Caco-2 (cell line): Measurements from ENCODE around the gene MYO9A. TPM values are rescaled to one million over a fixed set of nuclear protein-coding genes. Genes with fewer than 3 reads are reported as not detected.

Experiments
- BruUV-seq: library from RNA; stranded (reverse); fragments of 400-500 nt; replicated peaks from 2 replicates; lab custom pipeline; 2021; lab: Mats Ljungman, UMichigan
- CTCF ChIA-PET: fragments of 300-600 bp; sonication (Branson Sonifier 250); formaldehyde crosslinking; loops from one replicate; lab custom pipeline; 2022; ENCODE audit warnings: antibody characterized with exemption; lab: Charles Lee
- POLR2A ChIA-PET: fragments of 300-600 bp; sonication (Branson Sonifier 250); formaldehyde crosslinking; loops from one replicate; lab custom pipeline; 2022; ENCODE audit warnings: antibody characterized with exemption; lab: Charles Lee
- DNase-seq, 2 experiments: peaks; one replicate each; pipeline versions ENCODE4 v3.0.0 to v3.0.0-alpha.2; 2020 to 2022
- H3K27me3 ChIP-seq: replicated peaks from 2 replicates; pipeline ENCODE4 v1.6.0; 2011; ENCODE audit warnings: low read length; ENCODE audit not compliant: control insufficient read depth, insufficient read depth
- H3K36me3 ChIP-seq: 2 replicates; pipeline ENCODE4 v1.5.1; 2011; ENCODE audit warnings: low read length; ENCODE audit not compliant: control insufficient read depth, insufficient read depth
- H3K4me1 ChIP-seq: fragments of 250-450 bp; sonication (Bioruptor Pico); 2 replicates; pipeline ENCODE4 v1.5.1; 2020; ENCODE audit warnings: mild to moderate bottlenecking
- H3K4me3 ChIP-seq: 2 replicates; pipeline ENCODE4 v1.5.1; 2011; ENCODE audit warnings: low read depth, mild to moderate bottlenecking, control low read depth, low read length
- H3K9me3 ChIP-seq: fragments of 250-450 bp; sonication (Bioruptor Pico); 2 replicates; pipeline ENCODE4 v1.5.1; 2020; ENCODE audit warnings: mild to moderate bottlenecking, moderate library complexity
- H3K27ac Mint-ChIP-seq: one replicate; pipeline ENCODE4 v1.8.0; 2022; ENCODE audit warnings: mixed read lengths; ENCODE audit not compliant: unreplicated experiment
- H3K27me3 Mint-ChIP-seq: one replicate; pipeline ENCODE4 v1.8.0; 2022; ENCODE audit warnings: mixed read lengths; ENCODE audit not compliant: insufficient read depth, unreplicated experiment
- H3K36me3 Mint-ChIP-seq: one replicate; pipeline ENCODE4 v1.8.0; 2022; ENCODE audit warnings: mild to moderate bottlenecking, mixed read lengths; ENCODE audit not compliant: insufficient read depth, unreplicated experiment
- H3K4me1 Mint-ChIP-seq: one replicate; pipeline ENCODE4 v1.8.0; 2022; ENCODE audit warnings: low read depth, mixed read lengths; ENCODE audit not compliant: unreplicated experiment
- H3K4me3 Mint-ChIP-seq: one replicate; pipeline ENCODE4 v1.8.0; 2022; ENCODE audit warnings: mild to moderate bottlenecking, moderate library complexity, mixed read lengths; ENCODE audit not compliant: unreplicated experiment
- H3K9me3 Mint-ChIP-seq: one replicate; pipeline ENCODE4 v1.8.0; 2022; ENCODE audit warnings: mixed read lengths; ENCODE audit not compliant: unreplicated experiment
- intact Hi-C: fragments of 100-400 bp; cut with micrococcal nuclease; formaldehyde crosslinking; loops from one replicate; pipeline ENCODE4 v1.10.0; 2022; ENCODE audit not compliant: unreplicated experiment
- total RNA-seq: library from RNA; stranded (reverse); gene quantifications from 2 replicates; pipeline ENCODE4 v1.2.3, GENCODE V29; 2022
- TF ChIP-seq, protein P1 (sequence below), 2 experiments: fragments of 200-600 bp in 1 of 2; IDR thresholded peaks; 1 replicate in 1 of 2; 2 replicates in 1 of 2; pipeline versions ENCODE4 v1.5.1 to v1.8.0; 2011 to 2022; ENCODE audit warnings: antibody characterized with exemption in 1 of 2, control low read depth in 1 of 2, inconsistent platforms in 1 of 2, low read depth in 1 of 2, low read length in 1 of 2, mild to moderate bottlenecking in 1 of 2, moderate library complexity in 1 of 2; ENCODE audit not compliant: insufficient read depth in 1 of 2, severe bottlenecking in 1 of 2, unreplicated experiment in 1 of 2

MYO9A gene
- total RNA-seq, 1 experiment from 2014 or later: 71.9 TPM

DNA sequence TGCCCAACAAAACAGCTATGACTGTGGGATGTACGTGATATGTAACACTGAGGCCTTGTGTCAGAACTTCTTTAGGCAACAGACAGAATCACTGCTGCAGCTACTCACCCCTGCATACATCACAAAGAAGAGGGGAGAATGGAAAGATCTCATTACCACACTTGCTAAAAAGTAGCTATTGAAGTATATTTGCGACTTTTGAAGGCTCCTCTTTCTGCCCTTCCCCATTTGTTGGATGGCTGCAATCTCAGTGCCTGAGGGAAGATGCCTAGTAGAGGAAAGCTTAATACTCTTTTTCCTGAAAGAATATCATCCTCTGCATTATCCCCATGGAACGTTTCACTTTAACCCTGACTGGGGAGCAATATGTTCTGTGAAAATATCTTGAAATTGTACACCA lies 22.1 kb upstream of the MYO9A start:
- TF ChIP-seq, protein P1, sequence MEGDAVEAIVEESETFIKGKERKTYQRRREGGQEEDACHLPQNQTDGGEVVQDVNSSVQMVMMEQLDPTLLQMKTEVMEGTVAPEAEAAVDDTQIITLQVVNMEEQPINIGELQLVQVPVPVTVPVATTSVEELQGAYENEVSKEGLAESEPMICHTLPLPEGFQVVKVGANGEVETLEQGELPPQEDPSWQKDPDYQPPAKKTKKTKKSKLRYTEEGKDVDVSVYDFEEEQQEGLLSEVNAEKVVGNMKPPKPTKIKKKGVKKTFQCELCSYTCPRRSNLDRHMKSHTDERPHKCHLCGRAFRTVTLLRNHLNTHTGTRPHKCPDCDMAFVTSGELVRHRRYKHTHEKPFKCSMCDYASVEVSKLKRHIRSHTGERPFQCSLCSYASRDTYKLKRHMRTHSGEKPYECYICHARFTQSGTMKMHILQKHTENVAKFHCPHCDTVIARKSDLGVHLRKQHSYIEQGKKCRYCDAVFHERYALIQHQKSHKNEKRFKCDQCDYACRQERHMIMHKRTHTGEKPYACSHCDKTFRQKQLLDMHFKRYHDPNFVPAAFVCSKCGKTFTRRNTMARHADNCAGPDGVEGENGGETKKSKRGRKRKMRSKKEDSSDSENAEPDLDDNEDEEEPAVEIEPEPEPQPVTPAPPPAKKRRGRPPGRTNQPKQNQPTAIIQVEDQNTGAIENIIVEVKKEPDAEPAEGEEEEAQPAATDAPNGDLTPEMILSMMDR (IDR thresholded peaks at IDR 0.05; ENCODE audit: insufficient read depth in 1 of 2, low read depth in 1 of 2, low read length in 1 of 2, severe bottlenecking in 1 of 2, unreplicated experiment in 1 of 2): no peak
- ChIA-PET CTCF (no interaction called here), POLR2A (interaction anchor here (0.5 kb wide), 1 partner anchor 111 kb away, joined by 3 read pairs; no protein-coding TSS in a partner anchor)
- no TSS peak for BruUV-seq
- Mint-ChIP-seq H3K36me3 (no peaks in the 10 kb centered on the region), H3K4me3 (no peak overlapping the region), H3K27me3 (no peaks in the 10 kb centered on the region), H3K27ac (no peak overlapping the region), H3K9me3 (no peaks in the 10 kb centered on the region), H3K4me1 (peaks cover 14% of the 10 kb centered on the region)
- Histone ChIP-seq H3K4me3 (no peak overlapping the region), H3K27me3 (no peaks in the 10 kb centered on the region), H3K4me1 (peaks cover 36% of the 10 kb centered on the region), H3K9me3 (no peaks in the 10 kb centered on the region), H3K36me3 (no peaks in the 10 kb centered on the region)
- intact Hi-C loops: loop anchor here (5.0 kb wide), 1 partner anchor 128 kb away; no protein-coding TSS in a partner anchor
- no peak for DNase-seq

DNA sequence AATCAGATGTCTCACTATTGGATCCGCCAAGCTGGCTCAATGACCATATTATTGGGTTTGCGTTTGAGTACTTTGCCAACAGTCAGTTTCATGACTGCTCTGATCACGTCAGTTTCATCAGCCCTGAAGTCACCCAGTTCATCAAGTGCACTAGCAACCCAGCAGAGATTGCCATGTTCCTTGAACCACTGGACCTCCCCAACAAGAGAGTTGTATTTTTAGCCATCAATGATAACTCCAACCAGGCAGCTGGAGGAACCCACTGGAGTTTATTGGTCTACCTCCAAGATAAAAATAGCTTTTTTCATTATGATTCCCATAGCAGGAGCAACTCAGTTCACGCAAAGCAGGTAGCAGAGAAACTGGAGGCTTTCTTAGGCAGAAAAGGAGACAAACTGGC lies 21.7 kb upstream of the MYO9A start:
- no peak for DNase-seq
- Mint-ChIP-seq H3K4me3 (no peak overlapping the region), H3K27ac (no peak overlapping the region), H3K9me3 (no peaks in the 10 kb centered on the region), H3K27me3 (no peaks in the 10 kb centered on the region), H3K4me1 (peaks cover 14% of the 10 kb centered on the region), H3K36me3 (no peaks in the 10 kb centered on the region)
- ChIA-PET POLR2A (no interaction called here), CTCF (no interaction called here)
- TF ChIP-seq, protein P1 (IDR thresholded peaks at IDR 0.05; ENCODE audit: insufficient read depth in 1 of 2, low read depth in 1 of 2, low read length in 1 of 2, severe bottlenecking in 1 of 2, unreplicated experiment in 1 of 2): no peak
- H3K36me3 ChIP-seq: no peaks in the 10 kb centered on the region
- no TSS peak for BruUV-seq
- H3K4me1 ChIP-seq: peaks cover 38% of the 10 kb centered on the region
- no peak overlapping the region for H3K4me3 ChIP-seq
- no peaks in the 10 kb centered on the region for H3K27me3 ChIP-seq
- intact Hi-C loops: loop anchor here (5.0 kb wide), 1 partner anchor 127 kb away; no protein-coding TSS in a partner anchor
- no peaks in the 10 kb centered on the region for H3K9me3 ChIP-seq

DNA sequence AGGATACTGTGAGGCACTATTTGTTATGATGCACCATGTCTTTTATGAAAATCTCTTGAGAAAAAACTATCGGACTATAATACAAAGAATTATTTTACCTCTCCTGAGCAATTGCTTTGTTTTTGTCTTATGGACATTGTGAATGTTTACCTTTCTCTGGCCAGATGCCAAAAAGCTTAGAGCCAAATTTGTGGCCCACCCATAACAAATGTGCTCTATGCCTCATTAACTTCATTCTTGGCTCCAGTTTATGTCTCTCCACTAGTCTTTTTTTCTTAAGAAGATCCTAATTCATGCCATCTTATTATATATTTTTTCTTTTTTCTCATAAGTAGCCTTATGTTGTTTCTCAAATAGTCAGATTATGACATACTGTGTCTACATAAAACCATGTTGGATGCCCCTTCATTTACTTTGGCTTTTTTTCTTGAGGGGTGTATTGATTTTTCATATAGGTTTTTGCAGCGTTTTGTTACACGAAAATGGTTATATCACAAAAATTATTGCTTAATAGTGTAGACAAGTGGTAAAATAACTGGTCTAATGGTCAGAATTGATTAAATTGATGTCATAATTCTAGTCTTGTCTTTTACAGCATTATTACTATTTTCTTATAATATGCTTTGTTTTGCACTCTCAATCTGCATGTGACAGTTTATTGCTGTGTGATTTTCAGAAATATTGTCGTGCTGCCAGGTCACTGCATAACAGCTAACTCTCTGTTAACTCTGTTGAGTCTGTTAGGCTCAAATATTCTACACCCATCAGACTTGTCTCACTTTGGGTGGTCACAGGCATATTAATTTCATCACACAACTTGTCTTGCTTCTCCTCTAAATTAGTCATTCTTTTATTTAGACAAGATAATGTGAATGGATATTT lies 18.5 kb upstream of the MYO9A start:
- no peak overlapping the region for H3K27ac Mint-ChIP-seq
- ChIA-PET CTCF (no interaction called here), POLR2A (no interaction called here)
- intact Hi-C loops: no loop called here
- H3K4me1 ChIP-seq: peaks cover 25% of the 10 kb centered on the region
- H3K9me3 ChIP-seq: no peaks in the 10 kb centered on the region
- no peaks in the 10 kb centered on the region for H3K9me3 Mint-ChIP-seq
- H3K27me3 ChIP-seq: no peaks in the 10 kb centered on the region
- no peaks in the 10 kb centered on the region for H3K36me3 Mint-ChIP-seq
- TF ChIP-seq, protein P1 (IDR thresholded peaks at IDR 0.05; ENCODE audit: insufficient read depth in 1 of 2, low read depth in 1 of 2, low read length in 1 of 2, severe bottlenecking in 1 of 2, unreplicated experiment in 1 of 2): no peak
- H3K27me3 Mint-ChIP-seq: no peaks in the 10 kb centered on the region
- no peak for DNase-seq
- H3K4me3 Mint-ChIP-seq: no peak overlapping the region
- BruUV-seq: no TSS peak
- H3K4me1 Mint-ChIP-seq: peaks cover 10% of the 10 kb centered on the region
- no peaks in the 10 kb centered on the region for H3K36me3 ChIP-seq
- no peak overlapping the region for H3K4me3 ChIP-seq
